Measurements from ENCODE around the gene DZIP3. TPM values are rescaled to one million over a fixed set of nuclear protein-coding genes. Genes with fewer than 3 reads are reported as not detected.

The DZIP3 gene
- 1 to 10 TPM in 3 of 4 donors, under 1 TPM in 1; 0.83 to 5.0 (median 2.8) TPM for total RNA-seq

- H3K9me3 ChIP-seq: no peaks in the 10 kb centered on the region
- TF ChIP-seq POLR2A (IDR thresholded peaks at IDR 0.05): peak in 3 of 4 donors; percentile 44 to 67 (median 61)
- TF ChIP-seq CTCF (IDR thresholded peaks at IDR 0.05): peak in 2 of 6 experiments; percentile 11 to 16
- no peaks in the 10 kb centered on the region for H3K36me3 ChIP-seq
- H3K4me1 ChIP-seq: peaks cover 0 to 28% (median 7%) of the 10 kb centered on the region in 3 donors
- peak; percentile 31 for DNase-seq
- WGBS, 2 donors: 0 to 1% methylated on average over 20 to 33 of the region's 59 CpGs
- intact Hi-C loops (cut with DNase I): no loop called here
- peak within 1 kb of the TSS; percentile 93 to 96 (median 95) for H3K27ac ChIP-seq
- no peaks in the 10 kb centered on the region for H3K27me3 ChIP-seq
- H3K4me3 ChIP-seq: peak within 1 kb of the TSS; percentile 48 to 90 (median 76)
These were observed at the start of gene DZIP3, which contains the start of gene CIP2A for GRCh38 chr3:108589081-108589997. Gene DZIP3 (plus strand): TSS chr3:108589722. CDS start chr3:108605407, 15,685 bp downstream. Gene CIP2A (minus strand): TSS chr3:108589438. CDS start chr3:108589375, 63 bp downstream.

- H3K36me3 ChIP-seq: peaks cover 0 to 11% (median 0%) of the 10 kb centered on the region in 3 donors
- TF ChIP-seq CTCF (IDR thresholded peaks at IDR 0.05) (no peak), POLR2A (IDR thresholded peaks at IDR 0.05) (no peak)
- H3K27ac ChIP-seq: no peak overlapping the region
- peak overlapping the region in 2 of 4 donors; percentile 3 to 39 for H3K4me3 ChIP-seq
- H3K4me1 ChIP-seq: no peaks in the 10 kb centered on the region
- WGBS, 2 donors: 67 to 78% methylated on average over 1 of the region's 1 CpG
- no peaks in the 10 kb centered on the region for H3K27me3 ChIP-seq
- intact Hi-C loops (cut with DNase I): no loop called here
- no peaks in the 10 kb centered on the region for H3K9me3 ChIP-seq
- no peak for DNase-seq
These were observed 43.3 kb upstream of the DZIP3 start for GRCh38 chr3:108546247-108546646.

GRCh38 chr3:108546692-108547091 is 42.8 kb upstream of the DZIP3 start:
- H3K9me3 ChIP-seq: no peaks in the 10 kb centered on the region
- intact Hi-C loops (cut with DNase I): no loop called here
- H3K27me3 ChIP-seq: no peaks in the 10 kb centered on the region
- H3K27ac ChIP-seq: no peak overlapping the region
- 75 to 84% methylated on average over 3 of the region's 3 CpGs for WGBS, 2 donors
- H3K36me3 ChIP-seq: peaks cover 0 to 11% (median 0%) of the 10 kb centered on the region in 3 donors
- no peak for DNase-seq
- H3K4me3 ChIP-seq: peak overlapping the region in 2 of 4 donors; percentile 3 to 39
- no peaks in the 10 kb centered on the region for H3K4me1 ChIP-seq
- TF ChIP-seq POLR2A (IDR thresholded peaks at IDR 0.05): no peak

- Histone ChIP-seq H3K4me3 (no peak overlapping the region), H3K4me1 (no peaks in the 10 kb centered on the region)
- 68 to 76% methylated on average over 1 of the region's 1 CpG for WGBS, 2 donors
These were observed 41.2 kb upstream of the DZIP3 start for GRCh38 chr3:108548304-108548703.

GRCh38 chr3:108548886-108549285 is 40.6 kb upstream of the DZIP3 start:
- H3K27me3 ChIP-seq: no peaks in the 10 kb centered on the region
- intact Hi-C loops (cut with DNase I): no loop called here
- no peak for DNase-seq
- 95 to 96% methylated on average over 2 of the region's 2 CpGs for WGBS, 2 donors
- H3K4me1 ChIP-seq: no peaks in the 10 kb centered on the region
- peaks cover 0 to under 1% (median 0%) of the 10 kb centered on the region in 3 donors for H3K36me3 ChIP-seq
- H3K27ac ChIP-seq: no peak overlapping the region
- H3K4me3 ChIP-seq: no peak overlapping the region
- no peaks in the 10 kb centered on the region for H3K9me3 ChIP-seq
- TF ChIP-seq CTCF (IDR thresholded peaks at IDR 0.05) (no peak), POLR2A (IDR thresholded peaks at IDR 0.05) (no peak)

More at GRCh38 chr3:108548304-108548703, 41.2 kb upstream of the DZIP3 start:
- H3K27ac ChIP-seq: no peak overlapping the region
- no peaks in the 10 kb centered on the region for H3K27me3 ChIP-seq
- H3K36me3 ChIP-seq: peaks cover 0 to 6% (median 0%) of the 10 kb centered on the region in 3 donors
- no peaks in the 10 kb centered on the region for H3K9me3 ChIP-seq
- DNase-seq: no peak
- TF ChIP-seq POLR2A (IDR thresholded peaks at IDR 0.05): no peak
- no peak for TF ChIP-seq CTCF (IDR thresholded peaks at IDR 0.05)
- intact Hi-C loops (cut with DNase I): no loop called here
